ENCODE measurements around the gene NUDT2.
A peak's percentile ranks its signal among the peaks of the same experiment; 100 is the strongest.

NUDT2 gene

DNA sequence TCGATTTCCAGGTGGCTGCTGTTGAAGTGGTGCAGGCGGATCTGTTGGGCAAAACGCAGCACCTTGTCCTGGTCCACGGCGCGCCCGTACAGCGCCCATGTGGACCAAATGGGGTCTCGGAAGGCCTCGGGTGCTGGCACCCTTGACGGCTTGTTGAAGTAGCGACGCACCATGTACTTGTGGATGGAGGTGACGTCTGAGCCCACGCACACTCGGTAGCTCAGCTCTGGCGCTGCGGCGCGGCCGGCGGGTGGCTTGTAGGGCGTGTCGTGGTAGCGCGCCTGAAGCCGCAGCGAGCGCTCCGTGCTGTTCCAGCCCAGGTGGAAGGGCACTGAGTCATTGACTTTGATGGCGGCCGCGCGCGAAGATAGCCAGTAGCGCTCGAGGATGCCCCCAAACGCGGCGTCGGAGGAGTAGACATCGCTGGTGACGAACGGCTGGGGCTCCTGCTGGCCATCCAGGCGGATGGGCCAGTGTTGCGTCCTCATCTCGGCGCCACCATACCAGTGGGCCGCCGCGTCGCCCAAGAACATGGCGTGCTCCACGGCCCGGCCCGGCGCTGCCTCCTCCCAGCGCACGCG lies 42.6 kb downstream of the NUDT2 start:
- no peak for DNase-seq

DNA sequence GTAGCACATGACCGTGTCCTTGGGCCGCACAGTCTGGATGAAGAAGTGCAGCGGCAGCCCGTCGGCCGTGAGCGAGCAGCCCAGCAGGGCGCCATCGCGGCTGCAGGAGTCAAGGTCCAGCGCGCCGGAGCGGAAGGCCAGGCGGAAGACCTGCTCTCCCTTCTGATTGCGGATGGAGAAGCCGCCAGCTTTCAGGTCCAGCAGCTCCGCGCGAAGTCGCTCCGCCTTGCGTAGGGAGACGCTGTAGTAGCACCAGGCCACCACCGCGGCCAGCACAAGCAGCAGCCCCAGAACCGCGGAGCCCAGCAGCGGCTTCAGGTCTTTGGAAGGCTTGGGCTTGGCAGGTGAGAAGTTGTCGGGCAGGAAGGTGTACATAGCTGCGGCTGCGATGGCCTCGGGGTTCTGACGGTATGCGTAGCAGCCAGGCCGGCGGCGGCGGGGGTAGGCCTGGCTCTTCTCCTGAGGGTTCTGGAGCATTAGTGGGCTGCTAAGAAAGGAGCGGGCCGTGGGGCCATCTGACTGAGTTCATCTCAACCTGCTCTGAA lies 43.2 kb downstream of the NUDT2 start:
- DNase-seq, result no peak

DNA sequence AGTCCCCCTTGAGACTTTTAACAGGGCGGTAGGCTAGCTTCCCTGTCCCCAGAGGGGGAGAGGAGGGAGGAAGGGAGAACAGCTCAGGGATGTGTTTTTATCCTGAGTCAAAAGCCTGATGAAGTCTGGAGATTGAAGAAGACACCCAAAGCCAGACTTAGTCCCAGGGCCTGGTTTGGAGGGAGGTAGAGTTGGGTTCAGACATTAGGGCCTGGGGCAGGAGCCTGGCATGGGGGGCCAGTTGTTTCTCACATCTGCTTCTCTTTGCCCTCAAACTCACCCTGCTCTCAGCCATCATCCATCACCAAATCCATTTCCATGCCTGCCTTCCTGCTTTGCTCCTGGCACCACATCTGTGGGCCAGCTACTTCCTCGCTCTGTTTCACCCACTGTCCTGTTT lies 44.4 kb downstream of the NUDT2 start:
- DNase-seq, result no peak

DNA sequence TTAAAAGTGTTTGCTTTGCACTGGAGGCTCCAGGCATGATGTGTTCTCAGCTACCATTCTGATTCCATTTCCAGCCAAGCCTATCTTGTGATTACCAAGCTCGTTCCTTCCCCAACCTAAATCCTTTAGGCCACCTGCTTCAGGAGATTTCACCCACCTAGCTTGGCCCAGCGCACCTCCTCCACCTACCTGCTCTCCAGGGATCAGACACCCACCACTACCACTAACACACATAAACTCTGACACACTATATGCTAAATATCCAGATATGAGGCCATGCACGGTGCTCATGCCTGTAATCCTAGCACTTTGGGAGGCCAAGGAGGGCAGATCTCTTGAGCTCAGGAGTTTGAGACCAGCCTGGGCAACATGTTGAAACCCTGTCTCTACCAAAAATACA lies 45.0 kb downstream of the NUDT2 start:
- DNase-seq, result no peak

DNA sequence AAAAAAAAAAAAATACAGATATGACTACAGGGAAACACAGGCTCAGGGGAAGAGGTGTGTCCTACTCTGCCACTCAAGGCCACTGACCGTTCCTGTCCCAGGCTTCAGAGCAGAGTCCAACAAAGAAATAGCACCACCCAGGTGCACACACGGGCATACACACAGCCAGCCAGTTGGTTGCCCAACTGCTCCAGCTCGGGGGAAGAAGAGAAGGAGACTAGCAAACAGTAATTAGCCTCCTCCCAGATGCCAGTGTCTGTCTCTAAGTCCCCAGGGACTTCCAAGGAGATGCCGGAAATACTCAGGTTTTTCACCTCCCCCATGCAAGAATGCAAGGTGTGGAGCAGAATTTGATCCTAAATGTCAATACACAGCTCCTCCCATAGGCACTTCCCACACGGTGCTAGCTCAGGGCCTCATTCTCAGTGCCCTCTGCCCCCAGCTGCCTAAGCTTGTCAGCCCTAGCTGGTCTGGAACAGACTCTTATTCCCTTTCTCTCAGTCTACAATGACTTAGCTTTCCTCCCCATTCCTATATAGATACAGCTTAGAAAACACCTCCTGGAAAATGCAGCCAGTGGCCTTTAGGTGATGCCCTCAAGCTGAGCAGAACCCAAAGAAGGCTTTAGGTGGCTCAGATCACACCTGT lies 45.7 kb downstream of the NUDT2 start:
- no peak for DNase-seq

DNA sequence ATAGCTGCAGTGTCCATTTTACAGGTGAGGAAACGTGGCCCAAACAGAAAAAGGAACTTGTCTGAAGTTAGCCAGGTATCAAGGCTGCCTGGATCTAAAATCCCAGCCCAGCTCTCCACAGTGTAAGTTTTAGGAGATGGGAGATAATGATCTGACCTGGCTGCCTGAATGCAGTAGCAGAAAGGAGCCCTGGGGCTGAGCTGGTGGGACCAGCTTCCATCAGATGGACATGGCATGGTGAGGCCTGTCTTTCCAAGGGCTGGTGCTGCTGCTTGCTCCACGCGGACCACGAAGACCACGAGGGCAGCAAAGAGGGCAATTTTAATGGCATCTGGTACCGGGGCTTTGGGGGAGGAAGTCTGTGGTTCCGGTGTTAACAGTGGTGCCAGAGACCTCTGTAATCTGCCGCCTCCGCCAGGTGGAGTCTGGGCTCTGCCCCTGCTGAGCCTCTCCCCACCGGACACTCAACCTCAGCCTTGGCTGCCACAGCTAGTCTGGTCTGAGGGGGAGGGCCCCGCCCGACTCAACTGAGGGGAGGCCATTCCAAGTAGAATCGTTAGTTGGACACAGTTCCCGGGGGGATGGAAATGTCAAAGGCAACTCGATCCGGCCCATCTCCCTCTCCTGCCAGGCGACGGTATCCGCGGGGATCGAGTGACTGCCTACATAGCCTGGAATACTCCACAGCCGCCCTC lies 46.7 kb downstream of the NUDT2 start:
- peak; percentile 1 for DNase-seq

DNA sequence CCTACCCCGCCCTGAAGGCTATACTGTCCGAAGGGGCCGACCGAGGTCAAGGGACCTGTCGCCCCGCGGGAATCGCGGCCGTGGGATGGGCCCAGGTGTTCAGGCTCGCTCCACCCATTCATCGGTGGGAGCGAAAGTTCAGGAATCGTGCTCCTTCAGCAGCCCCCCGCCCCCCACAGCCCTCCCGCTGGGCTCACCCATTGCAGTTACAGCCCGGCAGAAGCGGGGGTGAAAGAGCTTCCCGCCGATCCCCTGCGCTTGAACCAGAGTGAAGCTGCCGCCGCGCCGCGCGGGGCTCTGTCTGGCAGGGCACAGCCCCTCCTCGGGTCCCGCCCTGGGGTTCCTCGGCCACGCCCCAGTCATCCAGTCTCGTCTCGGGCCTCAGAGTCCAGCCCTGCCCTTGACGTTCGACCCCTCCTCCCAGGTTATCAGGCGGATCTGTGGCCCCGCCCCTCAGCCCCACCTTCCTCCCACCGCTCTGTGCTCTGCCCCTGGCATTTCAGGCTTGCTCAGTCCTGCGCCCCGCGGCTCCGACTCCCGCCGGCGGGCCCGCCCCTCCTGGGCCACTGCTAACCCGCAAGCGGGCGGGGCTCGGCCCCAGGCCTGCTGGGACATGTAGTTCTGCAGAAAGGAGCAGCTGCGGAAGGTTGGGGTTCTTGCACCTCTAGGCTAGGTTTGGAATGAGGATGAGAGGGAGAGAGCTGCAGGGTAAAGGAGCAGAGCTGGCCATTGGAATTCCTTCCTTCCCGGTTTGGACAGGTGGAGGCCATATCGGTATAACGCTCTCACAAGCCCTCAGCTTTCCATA lies 47.4 kb downstream of the NUDT2 start, which contains the start of gene MYORG:
TSS of gene MYORG (minus strand) at position 303 of the 808 bp plus-strand sequence. CDS start 3,955 bp downstream, outside the sequence.
- DNase-seq, result peak; percentile 46

DNA sequence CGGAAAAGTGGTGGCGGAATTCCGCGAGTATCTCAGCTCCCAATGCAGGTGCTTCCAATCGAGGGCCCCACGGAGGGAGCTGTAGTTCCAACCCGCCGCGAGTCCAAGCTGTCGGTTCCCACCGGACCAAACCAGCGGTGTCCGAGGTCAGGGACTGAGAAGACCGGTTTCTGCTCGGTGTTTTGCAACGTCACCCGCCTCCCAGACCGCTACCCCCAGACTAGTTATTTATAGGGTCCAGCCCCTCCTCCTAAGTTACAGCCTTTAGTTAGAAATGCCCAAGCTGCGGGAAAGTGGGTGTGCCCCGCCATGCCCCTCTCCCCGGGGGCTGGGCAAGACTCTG lies 48.0 kb downstream of the NUDT2 start:
- DNase-seq, result no peak

DNA sequence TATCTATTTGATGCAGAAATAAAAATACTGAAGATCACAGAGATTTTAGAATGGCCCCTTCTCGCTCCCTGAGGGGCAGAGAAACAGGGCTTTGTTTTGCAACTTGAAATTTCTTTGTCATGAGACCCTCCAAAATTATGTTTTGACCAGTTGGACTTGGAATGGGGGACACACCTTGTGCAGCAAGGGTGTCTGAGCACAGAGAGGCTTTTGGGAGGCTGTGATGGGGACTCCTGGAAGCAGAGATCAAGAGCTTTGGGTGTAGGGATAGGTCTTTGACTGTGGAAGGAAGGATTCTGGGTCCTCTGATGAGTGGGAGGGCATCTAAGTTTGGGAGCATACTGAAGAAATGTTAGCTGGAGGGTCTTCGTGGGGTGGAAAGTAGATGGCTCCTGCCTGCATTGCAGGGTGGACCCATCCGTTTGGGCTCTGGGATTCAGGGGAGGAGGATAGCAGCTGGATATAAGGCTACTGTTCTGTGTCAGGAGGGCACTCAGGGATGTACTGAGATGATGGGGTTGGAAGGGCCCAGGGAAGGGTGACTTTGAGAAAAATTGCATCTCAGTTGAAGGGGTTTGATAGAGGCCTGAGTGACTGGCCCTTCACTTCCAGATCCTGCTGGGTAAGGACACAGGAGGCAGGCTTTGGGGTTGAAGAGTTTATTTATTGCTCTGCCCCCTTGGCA lies 49.1 kb downstream of the NUDT2 start:
- no peak for DNase-seq

DNA sequence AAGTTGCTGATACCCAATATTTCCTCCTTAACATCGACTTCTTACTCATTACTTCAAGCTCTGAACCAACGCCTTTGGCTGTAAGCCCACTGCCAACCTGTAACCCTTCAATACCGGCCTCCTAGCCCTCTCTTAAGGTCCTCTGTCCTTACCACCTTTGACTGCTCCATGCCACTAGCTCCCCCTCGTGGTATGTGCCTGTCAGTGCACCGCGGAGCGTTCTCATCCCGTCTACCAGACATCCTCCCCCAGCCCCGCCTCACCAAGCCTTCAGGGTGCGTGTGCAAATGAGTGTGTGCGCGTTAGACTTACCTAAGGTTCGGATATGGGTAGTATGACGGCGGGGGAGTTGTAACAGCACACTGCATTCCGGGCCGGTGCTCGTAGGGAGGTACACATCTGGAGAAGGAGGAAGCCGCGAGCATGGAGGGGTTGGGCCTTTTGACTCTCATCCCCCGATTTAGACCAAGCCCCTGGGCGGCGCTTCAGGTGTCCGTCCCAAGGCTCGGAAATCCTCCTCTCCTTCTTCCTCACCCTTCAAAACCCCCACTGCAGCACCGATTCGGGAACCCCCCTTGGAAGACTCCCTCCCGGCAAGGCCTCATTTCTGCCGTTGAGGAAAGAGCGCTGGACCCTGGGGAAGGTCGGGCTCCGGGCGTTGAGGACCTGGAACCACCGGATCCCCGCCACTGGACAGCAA lies 50.1 kb downstream of the NUDT2 start:
- DNase-seq, result peak; percentile 22

DNA sequence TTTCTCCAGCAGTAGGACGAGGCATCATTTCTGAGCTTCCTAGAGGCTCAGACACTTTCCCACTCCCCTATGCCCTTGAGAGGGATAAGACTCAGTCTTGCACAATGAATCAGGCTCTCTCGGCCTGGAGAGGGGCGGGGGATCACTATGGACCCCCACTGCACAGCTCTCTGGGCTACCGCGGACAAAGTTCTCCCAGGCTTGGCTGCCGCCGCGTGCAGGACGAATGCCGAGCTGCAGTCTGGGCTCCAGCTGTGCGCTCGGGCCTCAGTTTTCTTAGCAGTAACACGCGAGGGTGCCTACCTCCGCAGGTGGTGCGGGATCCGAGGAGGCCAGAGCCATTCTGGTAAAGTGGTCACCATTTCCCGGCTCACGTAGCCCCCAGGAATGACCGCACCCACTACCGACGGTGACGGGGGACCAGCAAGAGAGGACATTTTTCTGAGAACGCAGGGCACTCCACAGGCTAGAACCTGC lies 50.7 kb downstream of the NUDT2 start:
- no peak for DNase-seq

DNA sequence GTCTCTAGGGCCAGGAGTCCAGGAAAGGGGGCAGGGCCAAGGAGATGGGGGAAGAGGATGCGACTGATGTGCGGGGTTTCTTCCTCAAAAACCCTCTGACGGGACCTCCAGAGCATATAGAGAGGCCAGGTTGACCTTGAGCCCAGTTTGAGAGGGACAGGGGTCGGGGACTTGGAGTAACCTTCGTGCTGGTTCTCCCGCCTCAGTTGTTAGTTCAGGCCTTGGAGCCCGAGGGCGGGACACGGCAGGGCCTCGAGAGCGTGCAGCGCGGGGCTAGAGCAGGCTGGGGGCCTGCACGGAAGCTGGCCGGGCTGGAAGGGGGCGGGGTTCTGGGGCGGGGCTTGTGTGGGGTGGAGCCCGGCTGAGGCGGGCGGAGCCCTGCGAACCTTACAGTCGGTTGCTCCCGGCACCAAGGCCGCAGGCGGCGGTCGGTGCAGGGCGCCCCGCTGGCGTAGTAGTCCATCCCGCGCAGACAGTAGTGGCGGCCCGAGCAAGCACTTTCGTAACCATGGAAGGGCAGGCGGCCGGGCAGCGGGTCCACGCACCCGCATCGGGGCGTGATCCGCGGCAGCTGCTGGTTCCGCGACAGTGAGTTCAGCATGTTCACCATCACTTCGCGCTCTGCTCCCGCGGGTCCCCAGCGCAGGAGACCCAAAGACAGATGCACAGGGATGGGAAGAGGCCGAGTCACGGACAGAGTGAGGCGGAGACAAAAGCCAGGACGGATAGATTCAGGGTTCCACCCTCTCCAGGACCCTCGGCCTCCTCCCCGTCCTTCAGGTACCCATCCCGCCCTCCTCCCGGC lies 51.3 kb downstream of the NUDT2 start:
- peak; percentile 39 for DNase-seq

DNA sequence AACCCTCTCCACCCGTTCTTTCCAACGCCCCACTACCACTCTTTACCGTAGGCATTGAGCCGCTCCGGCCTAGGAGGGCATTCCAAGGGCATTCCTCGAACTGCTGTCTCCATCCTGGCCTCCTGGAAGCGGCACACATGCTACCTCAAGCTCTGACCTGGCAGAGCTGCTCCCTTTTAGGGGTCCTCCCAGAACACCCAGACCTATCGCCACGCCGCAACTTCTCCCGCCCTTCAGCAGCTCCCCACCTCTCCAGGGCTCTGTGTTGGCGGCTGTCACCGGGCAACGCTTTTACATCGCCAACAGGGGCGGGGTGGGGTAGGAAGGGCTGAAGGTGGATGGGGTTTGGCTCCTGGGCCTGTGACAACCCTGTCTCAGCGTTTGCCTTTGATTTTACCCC lies 52.0 kb downstream of the NUDT2 start:
- DNase-seq, result no peak

DNA sequence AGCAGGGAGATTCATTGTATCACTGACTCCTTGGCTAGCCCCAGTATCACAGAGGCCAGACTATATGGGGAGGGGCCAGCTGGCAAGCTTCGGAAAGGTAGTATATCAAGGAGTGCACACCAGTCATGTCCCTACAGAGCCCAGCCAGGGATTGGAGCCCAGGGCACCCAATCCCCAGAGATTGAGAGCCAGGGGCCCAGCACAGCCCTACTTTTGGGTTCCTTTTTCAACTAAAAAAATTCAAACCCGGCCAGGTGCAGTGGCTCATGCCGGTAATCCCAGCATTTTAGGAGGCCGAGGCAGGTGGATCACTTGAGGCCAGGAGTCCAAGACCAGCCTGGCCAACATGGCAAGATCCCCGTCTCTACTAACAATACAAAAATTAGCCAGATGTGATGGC lies 52.7 kb downstream of the NUDT2 start:
- DNase-seq, result no peak

DNA sequence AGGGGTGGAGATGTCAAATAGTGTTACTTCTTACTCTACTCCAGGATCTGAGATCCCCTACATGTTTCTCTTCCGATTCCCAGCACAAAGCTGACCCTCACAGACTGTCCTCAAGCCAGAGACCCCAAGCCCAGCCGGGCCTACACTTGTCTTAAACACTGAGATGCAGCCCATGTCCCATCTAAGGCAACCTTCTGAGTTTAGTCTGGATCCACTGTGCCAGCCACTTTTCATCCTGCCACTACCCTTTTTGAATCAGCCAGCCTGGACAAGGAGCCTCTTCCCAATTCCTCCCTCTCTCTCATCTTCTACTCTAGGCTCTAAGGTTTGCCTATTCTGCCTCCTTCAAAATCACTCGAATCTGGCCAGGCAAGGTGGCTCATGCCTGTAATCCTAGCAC lies 53.5 kb downstream of the NUDT2 start:
- no peak for DNase-seq

DNA sequence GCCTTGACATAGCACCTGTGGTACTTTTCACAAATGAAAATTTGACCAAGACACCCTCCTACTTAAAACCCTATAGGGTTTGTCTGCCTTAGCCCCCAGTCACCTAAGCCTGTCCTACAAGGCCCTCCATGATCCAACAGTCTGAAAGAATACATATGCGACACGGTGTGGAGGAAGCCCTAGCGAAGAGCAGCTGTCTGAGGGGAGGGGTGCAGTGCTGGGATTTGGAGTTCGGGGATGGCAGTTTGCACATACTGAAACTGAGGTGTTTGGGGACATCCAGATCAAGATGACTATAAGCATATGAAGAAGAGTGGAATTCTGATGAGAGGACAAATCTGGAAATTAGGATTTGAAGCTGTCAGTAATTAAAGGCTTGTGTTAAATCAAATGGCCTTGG lies 54.5 kb downstream of the NUDT2 start:
- no peak for DNase-seq

DNA sequence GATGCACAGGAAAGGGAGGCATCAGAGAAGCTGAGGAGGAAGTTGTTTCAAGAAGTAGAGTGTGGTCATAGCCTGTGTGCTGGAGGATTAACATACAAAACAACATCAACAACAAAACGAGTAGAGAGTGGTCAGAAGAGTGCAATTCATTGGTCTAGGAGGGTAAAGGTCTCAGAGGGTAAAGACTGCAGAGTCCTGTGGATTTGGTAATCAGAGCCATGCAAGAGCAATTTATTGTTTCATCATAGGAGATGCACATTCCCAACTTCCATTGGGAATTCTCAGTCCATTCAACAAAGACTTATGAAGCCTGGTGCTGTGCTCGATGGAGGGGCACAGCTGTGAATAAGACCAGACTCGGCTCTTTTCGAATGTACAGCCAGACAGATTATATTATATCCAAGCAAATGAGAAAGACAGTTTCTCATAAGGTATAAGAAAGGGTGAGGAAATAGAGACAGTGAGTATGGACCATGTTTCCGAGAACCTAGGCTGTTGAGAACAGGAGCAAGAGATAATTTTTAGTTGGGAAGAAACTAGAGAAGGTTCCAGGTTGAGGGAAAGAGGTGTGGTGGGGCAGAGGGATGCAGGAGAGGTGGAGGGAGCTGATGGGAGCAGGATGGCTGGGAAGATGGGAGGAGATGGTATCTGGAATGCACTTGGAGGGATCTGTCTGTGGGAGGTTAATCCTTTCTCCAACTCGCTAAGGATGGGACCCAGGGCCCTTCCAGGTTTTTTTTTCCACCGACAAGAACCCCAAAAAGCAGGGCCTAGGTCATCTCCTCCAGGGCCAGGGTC lies 55.2 kb downstream of the NUDT2 start:
- no peak for DNase-seq

DNA sequence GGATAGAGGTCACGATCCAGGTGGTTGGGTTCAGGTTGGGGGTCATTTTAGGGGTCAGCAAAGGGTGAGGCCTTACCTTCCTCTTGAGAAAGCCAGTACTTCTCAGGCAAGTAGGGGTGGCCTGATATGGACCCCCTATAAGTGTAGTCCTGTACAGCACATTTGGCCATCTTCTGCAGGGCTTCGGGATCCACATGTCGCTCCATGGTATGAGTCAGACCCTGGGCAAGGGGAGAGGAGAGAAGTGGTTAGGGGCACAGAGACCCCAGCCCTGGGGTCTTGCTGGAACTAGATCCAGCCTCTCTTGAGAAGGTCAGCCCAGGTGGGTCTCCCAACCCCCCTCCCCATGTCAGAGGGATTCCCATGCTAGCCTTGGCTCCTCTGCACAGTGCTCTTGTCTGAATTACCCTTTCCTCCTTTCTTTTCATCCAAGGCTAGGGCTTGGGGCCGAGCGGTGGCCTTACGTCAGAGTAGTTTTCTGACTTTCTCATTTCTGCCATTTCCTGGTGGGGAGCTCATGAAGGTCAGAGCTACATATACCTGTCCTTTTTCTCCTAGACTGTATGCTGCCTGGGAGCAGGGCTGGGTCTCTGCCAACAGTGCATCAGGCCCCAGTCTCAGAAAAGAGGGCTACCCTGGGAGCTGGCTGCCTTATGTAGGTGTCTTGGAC lies 56.3 kb downstream of the NUDT2 start:
- no peak for DNase-seq

DNA sequence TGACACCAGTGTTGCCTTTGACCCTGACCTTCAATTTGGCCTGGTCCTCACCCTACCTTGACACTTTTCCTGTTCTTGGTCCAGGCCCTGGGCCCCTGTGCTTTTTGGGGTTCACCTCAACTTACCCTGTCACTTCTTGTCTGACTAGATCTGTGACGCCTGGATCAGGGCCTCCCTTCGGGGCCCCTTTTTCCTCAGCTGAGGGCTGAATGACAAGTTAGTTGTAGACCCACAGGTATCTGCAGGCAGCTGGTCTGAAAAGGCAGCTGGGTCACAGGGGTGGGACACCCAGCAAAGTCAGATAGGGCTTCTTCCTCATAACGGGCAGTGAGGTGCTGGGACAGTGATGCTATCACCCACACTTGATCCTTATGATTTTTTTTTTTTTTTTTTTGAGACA lies 57.3 kb downstream of the NUDT2 start:
- no peak for DNase-seq

DNA sequence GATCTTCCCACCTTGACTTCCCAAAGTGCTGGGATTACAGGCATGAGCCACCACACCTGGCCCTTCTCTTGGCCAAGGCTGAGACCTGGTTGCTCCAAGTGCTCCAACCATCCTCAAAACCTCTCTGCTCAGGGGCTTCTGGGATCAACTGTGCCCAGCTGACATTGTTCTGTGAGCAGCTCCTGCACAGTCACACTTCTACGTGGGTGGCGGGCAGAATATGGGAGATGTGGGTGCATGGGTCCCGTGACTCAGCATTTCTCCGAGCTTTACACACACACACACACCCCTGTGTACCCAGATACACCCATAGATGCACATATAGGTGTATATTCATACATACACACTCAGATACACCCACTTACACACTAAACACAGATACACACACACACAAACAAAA lies 57.9 kb downstream of the NUDT2 start:
- no peak for DNase-seq

Data from GOT3 (cell line).